Measurements from ENCODE around the gene AGAP3. TPM values are rescaled to one million over a fixed set of nuclear protein-coding genes. Genes with fewer than 3 reads are reported as not detected.

Gene AGAP3
- total RNA-seq, 1 experiment from 2014 or later = 126 TPM

DNA sequence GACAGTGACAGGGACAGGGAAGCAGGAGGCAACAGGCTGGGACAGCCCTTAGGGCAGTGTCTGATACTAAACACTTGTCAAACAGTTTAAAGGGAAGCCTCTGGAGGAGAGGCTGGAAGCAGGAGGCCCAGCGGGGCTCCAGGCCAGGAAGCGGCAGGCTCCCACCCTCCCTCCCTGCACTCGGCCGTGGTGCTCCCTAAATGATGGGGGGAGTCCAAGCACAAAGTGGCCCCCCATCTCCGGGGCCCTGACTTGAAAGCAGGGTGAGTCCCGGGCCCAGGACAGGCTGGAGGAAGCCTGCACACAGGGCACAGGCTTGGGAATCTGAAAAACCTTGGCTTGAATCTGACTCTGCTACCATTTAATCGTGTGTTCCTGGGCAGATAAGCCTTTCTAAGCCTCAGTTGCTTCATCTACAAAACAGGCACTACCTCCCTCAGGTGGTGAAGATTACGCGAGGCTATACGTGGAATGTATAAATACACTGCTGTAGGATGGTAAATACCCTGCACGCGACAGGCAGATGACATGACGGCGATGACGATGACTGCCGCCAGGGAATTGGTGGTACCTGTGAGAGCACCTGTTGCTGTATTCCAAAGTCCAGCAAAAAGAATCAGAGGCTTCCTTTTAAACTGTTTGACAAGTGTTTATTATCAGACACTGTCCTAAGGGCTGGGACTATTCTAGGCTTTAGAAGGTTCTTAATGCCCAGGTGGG lies 47.2 kb downstream of the AGAP3 start:
- no peak for ATAC-seq
- H3K27ac ChIP-seq (ENCODE audit: low read depth, low read length) = no peak overlapping the region
- no peak for TF ChIP-seq SRF (IDR thresholded peaks at IDR 0.05; ENCODE audit: low read depth)
- TF ChIP-seq CBX3 (IDR thresholded peaks at IDR 0.05; ENCODE audit: low read depth) = no peak
- H3K9me3 ChIP-seq (ENCODE audit: control insufficient read depth in 1 of 2, insufficient read depth in 1 of 2, low read depth in 1 of 2, low read length in 2 of 2) = no peaks in the 10 kb centered on the region
- no peaks in the 10 kb centered on the region for H3K9me2 ChIP-seq (ENCODE audit: insufficient read depth)
- no peak overlapping the region for H3K9ac ChIP-seq (ENCODE audit: low read length)
- H3K79me2 ChIP-seq (ENCODE audit: insufficient read depth, low read length) = no peaks in the 10 kb centered on the region
- RAD21 ChIA-PET (ENCODE audit: low non-redundant PET in 1 of 2, low total read pairs in 2 of 2, uncharacterized antibody in 2 of 2, unreplicated experiment in 2 of 2) = no interaction called here
- no peak for DNase-seq (ENCODE audit: low read depth, low spot score)
- no peaks in the 10 kb centered on the region for H4K20me1 ChIP-seq (ENCODE audit: insufficient read depth)
- POLR2A ChIA-PET = no interaction called here
- no peak overlapping the region for H3K4me3 ChIP-seq (replicated peaks in 1 of 2; ENCODE audit: low read depth in 1 of 2, low read length in 2 of 2)
- H3K4me2 ChIP-seq (ENCODE audit: low read length) = no peak overlapping the region
- CTCF ChIA-PET = no interaction called here
- H3K4me1 ChIP-seq (ENCODE audit: control insufficient read depth in 1 of 2, insufficient read depth in 2 of 2, low read length in 2 of 2) = no peaks in the 10 kb centered on the region
- H3K36me3 ChIP-seq (ENCODE audit: control insufficient read depth in 1 of 2, insufficient read depth in 2 of 2, low read length in 2 of 2) = peaks cover 0 to 24% of the 10 kb centered on the region in 2 experiments; a peak in 3 of 4 replicates
- intact Hi-C loops (cut with micrococcal nuclease) = no loop called here
- BruUV-seq (replicated peaks) = no TSS peak
- H2AFZ ChIP-seq (ENCODE audit: low read depth, low read length, poor library complexity, severe bottlenecking) = no peak overlapping the region
- H3K27me3 ChIP-seq (ENCODE audit: insufficient read depth, low read length) = no peaks in the 10 kb centered on the region

GRCh38 chr7:151133986-151134742 lies 47.9 kb downstream of the AGAP3 start:
- H3K79me2 ChIP-seq (ENCODE audit: insufficient read depth, low read length) = no peaks in the 10 kb centered on the region
- no peaks in the 10 kb centered on the region for H4K20me1 ChIP-seq (ENCODE audit: insufficient read depth)
- no peak for ATAC-seq
- no peak overlapping the region for H3K4me2 ChIP-seq (ENCODE audit: low read length)
- no peak overlapping the region for H3K9ac ChIP-seq (ENCODE audit: low read length)
- H3K4me1 ChIP-seq (ENCODE audit: control insufficient read depth in 1 of 2, insufficient read depth in 2 of 2, low read length in 2 of 2) = no peaks in the 10 kb centered on the region
- peaks cover 0 to 21% of the 10 kb centered on the region in 2 experiments; a peak in 2 of 4 replicates for H3K36me3 ChIP-seq (ENCODE audit: control insufficient read depth in 1 of 2, insufficient read depth in 2 of 2, low read length in 2 of 2)
- no peak overlapping the region for H3K27ac ChIP-seq (ENCODE audit: low read depth, low read length)
- H3K9me2 ChIP-seq (ENCODE audit: insufficient read depth) = no peaks in the 10 kb centered on the region
- no peak overlapping the region for H3K4me3 ChIP-seq (replicated peaks in 1 of 2; ENCODE audit: low read depth in 1 of 2, low read length in 2 of 2)
- no peaks in the 10 kb centered on the region for H3K9me3 ChIP-seq (ENCODE audit: control insufficient read depth in 1 of 2, insufficient read depth in 1 of 2, low read depth in 1 of 2, low read length in 2 of 2)
- no peak overlapping the region for H2AFZ ChIP-seq (ENCODE audit: low read depth, low read length, poor library complexity, severe bottlenecking)
- ChIA-PET RAD21 (ENCODE audit: low non-redundant PET in 1 of 2, low total read pairs in 2 of 2, uncharacterized antibody in 2 of 2, unreplicated experiment in 2 of 2) (no interaction called here), POLR2A (no interaction called here), CTCF (no interaction called here)
- BruUV-seq (replicated peaks) = no TSS peak
- no peaks in the 10 kb centered on the region for H3K27me3 ChIP-seq (ENCODE audit: insufficient read depth, low read length)
- no peak for DNase-seq (ENCODE audit: low read depth, low spot score)
- TF ChIP-seq EZH2 (IDR thresholded peaks at IDR 0.05) = no peak
- TF ChIP-seq POLR2AphosphoS5 (IDR thresholded peaks at IDR 0.05; ENCODE audit: low read depth, low read length) = no peak
- TF ChIP-seq FOSL1 (IDR thresholded peaks at IDR 0.05; ENCODE audit: low read depth) = no peak
- no peak for TF ChIP-seq SP1 (IDR thresholded peaks at IDR 0.05; ENCODE audit: low read depth)
- no peak for TF ChIP-seq RAD21 (IDR thresholded peaks at IDR 0.05; ENCODE audit: low read depth)
- intact Hi-C loops (cut with micrococcal nuclease) = no loop called here
